Lung (tissue), 12 donors: ENCODE measurements around the gene BCAS1. TPM values are rescaled to one million over a fixed set of nuclear protein-coding genes. Genes with fewer than 3 reads are reported as not detected.

ENCODE experiments used
- ATAC-seq: fragments of 200-7000 bp; cut with Tn5 transposase; one replicate; pipeline ENCODE4 v1.9.1; 2020; ENCODE audit warnings: moderate number of reproducible peaks; ENCODE audit not compliant: insufficient read depth, low FRiP score
- DNase-seq, 3 donors: peaks; one replicate each; pipeline ENCODE4 v3.0.0-alpha.2; 2013 to 2017
- H3K27ac ChIP-seq, 2 donors: one replicate each; pipeline ENCODE4 v1.5.1; 2013; ENCODE audit warnings: mild to moderate bottlenecking in 2 of 2, moderate library complexity in 2 of 2, control low read depth in 1 of 2, inconsistent platforms in 1 of 2, low read depth in 1 of 2, low read length in 1 of 2
- H3K27me3 ChIP-seq, 3 donors: one replicate each; pipeline ENCODE4 v1.5.1; 2013; ENCODE audit warnings: low read length in 2 of 3; ENCODE audit not compliant: control insufficient read depth in 3 of 3, insufficient read depth in 3 of 3
- H3K36me3 ChIP-seq, 4 donors: one replicate each; pipeline ENCODE4 v1.5.1; 2013; ENCODE audit warnings: low read length in 4 of 4, mild to moderate bottlenecking in 1 of 4, moderate library complexity in 1 of 4; ENCODE audit not compliant: control insufficient read depth in 4 of 4, insufficient read depth in 4 of 4
- H3K4me1 ChIP-seq, 5 donors: one replicate each; pipeline ENCODE4 v1.5.1; 2013; ENCODE audit warnings: low read length in 5 of 5, mild to moderate bottlenecking in 2 of 5, moderate library complexity in 1 of 5; ENCODE audit not compliant: control insufficient read depth in 5 of 5, insufficient read depth in 5 of 5
- H3K4me3 ChIP-seq: one replicate; pipeline ENCODE4 v1.5.1; 2013; ENCODE audit warnings: mild to moderate bottlenecking, control low read depth, moderate library complexity
- H3K9ac ChIP-seq, 2 donors: one replicate each; pipeline ENCODE4 v1.5.1; 2013; ENCODE audit warnings: low read length in 2 of 2, control low read depth in 1 of 2; ENCODE audit not compliant: insufficient read depth in 1 of 2
- H3K9me3 ChIP-seq, 4 donors: one replicate each; pipeline ENCODE4 v1.5.1; 2013; ENCODE audit warnings: low read length in 3 of 4, mild to moderate bottlenecking in 1 of 4, moderate library complexity in 1 of 4; ENCODE audit not compliant: control insufficient read depth in 4 of 4, insufficient read depth in 3 of 4
- CTCF ChIP-seq: IDR thresholded peaks from 2 replicates; pipeline ENCODE4 v1.5.1; 2012; ENCODE audit warnings: mild to moderate bottlenecking; ENCODE audit errors: control extremely low read depth, extremely low read depth
- WGBS, 2 donors: extraction: QIAGEN DNeasy Blood & Tissue Kit; methylation state at CpG; one replicate each; pipeline ENCODE4 v1.1.7; 2013; 5-methylcytosine and 5-hydroxymethylcytosine counted together
- polyA plus RNA-seq, 2 donors: library from polyadenylated mRNA; stranded (reverse); fragments of 200-250 nt; gene quantifications; one replicate each; pipeline ENCODE4 v1.2.1, GENCODE V29; 2013
- total RNA-seq, 2 donors: library from RNA; depleted of rRNA in 1 of 2; stranded (reverse); fragments of >200 nt in 1 of 2; gene quantifications; one replicate each; pipeline ENCODE4 v1.2.1, GENCODE V29; 2014 to 2021
- donor health status: control.
- donor health status: control.
- donor health status: Bipolar disorder and iron deficiency.
- donor health status: healthy.
- donor health status: DM: yes; HTN: yes; CAD: no.

BCAS1 gene
- total and polyA plus RNA-seq, 4 donors: 1.2 to 4.0 (median 2.3) TPM

GRCh38 chr20:53986037-53986650 lies 84.2 kb downstream of the BCAS1 start:
- 76 to 87% methylated on average over 4 of the region's 4 CpGs for WGBS, 2 donors
- no peaks in the 10 kb centered on the region for H3K9me3 ChIP-seq
- no peak for DNase-seq
- no peaks in the 10 kb centered on the region for H3K27me3 ChIP-seq
- H3K4me3 ChIP-seq: no peak overlapping the region
- ATAC-seq: no peak
- TF ChIP-seq CTCF: no peak
- peaks cover 0 to 6% (median 0%) of the 10 kb centered on the region in 5 donors for H3K4me1 ChIP-seq
- H3K9ac ChIP-seq: no peak overlapping the region
- H3K36me3 ChIP-seq: no peaks in the 10 kb centered on the region
- no peak overlapping the region for H3K27ac ChIP-seq

GRCh38 chr20:53985150-53985518 lies 85.3 kb downstream of the BCAS1 start:
- 92 to 96% methylated on average over 8 of the region's 8 CpGs for WGBS, 2 donors

GRCh38 chr20:53984356-53985149 lies 85.8 kb downstream of the BCAS1 start:
- TF ChIP-seq CTCF: no peak
- Histone ChIP-seq H3K4me3 (no peak overlapping the region), H3K4me1 (peaks cover 0 to 16% (median 0%) of the 10 kb centered on the region in 5 donors), H3K36me3 (no peaks in the 10 kb centered on the region), H3K9ac (no peak overlapping the region), H3K27ac (no peak overlapping the region), H3K27me3 (no peaks in the 10 kb centered on the region), H3K9me3 (no peaks in the 10 kb centered on the region)
- ATAC-seq (peak; percentile 46), DNase-seq (peak in 1 of 3 donors; percentile 11)
- 49 to 63% methylated on average over 6 of the region's 6 CpGs for WGBS, 2 donors

More at GRCh38 chr20:53985150-53985518, 85.3 kb downstream of the BCAS1 start:
- no peaks in the 10 kb centered on the region for H3K9me3 ChIP-seq
- no peak overlapping the region for H3K27ac ChIP-seq
- DNase-seq (no peak), ATAC-seq (no peak)
- H3K4me3 ChIP-seq: no peak overlapping the region
- H3K9ac ChIP-seq: no peak overlapping the region
- no peak for TF ChIP-seq CTCF
- H3K36me3 ChIP-seq: no peaks in the 10 kb centered on the region
- H3K4me1 ChIP-seq: peaks cover 0 to 12% (median 0%) of the 10 kb centered on the region in 5 donors
- no peaks in the 10 kb centered on the region for H3K27me3 ChIP-seq
